Hepatocyte (in vitro differentiated cells): ENCODE data around the gene ZNF423. TPM values are rescaled to one million over a fixed set of nuclear protein-coding genes. Genes with fewer than 3 reads are reported as not detected.

Source experiments
- DNase-seq: peaks from one replicate; pipeline ENCODE4 v3.0.0-alpha.2; 2016; ENCODE audit warnings: low spot score
- H2AFZ ChIP-seq: fragments of 200-600 bp; sonication (generic); 2 replicates; pipeline ENCODE4 v1.6.0; 2016; ENCODE audit warnings: antibody characterized with exemption, mild to moderate bottlenecking
- H3K27ac ChIP-seq: fragments of 200-600 bp; sonication (generic); 2 replicates; pipeline ENCODE4 v1.5.1; 2016; ENCODE audit warnings: mild to moderate bottlenecking
- H3K27me3 ChIP-seq: fragments of 200-600 bp; sonication (generic); 2 replicates; pipeline ENCODE4 v1.6.1; 2016
- H3K36me3 ChIP-seq: fragments of 200-600 bp; sonication (generic); replicated peaks from 2 replicates; pipeline ENCODE4 v1.5.1; 2016; ENCODE audit warnings: low read depth; ENCODE audit not compliant: insufficient read depth
- H3K4me1 ChIP-seq: fragments of 200-600 bp; sonication (generic); 2 replicates; pipeline ENCODE4 v1.5.1; 2016; ENCODE audit warnings: mild to moderate bottlenecking, moderate library complexity; ENCODE audit not compliant: insufficient read depth
- H3K4me2 ChIP-seq: fragments of 200-600 bp; sonication (generic); 2 replicates; pipeline ENCODE4 v1.6.0; 2016
- H3K4me3 ChIP-seq: fragments of 200-600 bp; sonication (generic); 2 replicates; pipeline ENCODE4 v1.5.1; 2016; ENCODE audit warnings: mild to moderate bottlenecking
- H3K79me2 ChIP-seq: fragments of 200-600 bp; sonication (generic); 2 replicates; pipeline ENCODE4 v1.6.0; 2017; ENCODE audit warnings: mild to moderate bottlenecking
- H3K9me2 ChIP-seq: fragments of 200-600 bp; sonication (generic); replicated peaks from 2 replicates; pipeline ENCODE4 v1.6.0; 2017; ENCODE audit warnings: mild to moderate bottlenecking; ENCODE audit not compliant: insufficient read depth
- H3K9me3 ChIP-seq: fragments of 200-600 bp; sonication (generic); 2 replicates; pipeline ENCODE4 v1.5.1; 2016; ENCODE audit warnings: low read depth, mild to moderate bottlenecking
- H4K20me1 ChIP-seq: fragments of 200-600 bp; sonication (generic); 2 replicates; pipeline ENCODE4 v1.6.0; 2016; ENCODE audit warnings: mild to moderate bottlenecking; ENCODE audit not compliant: insufficient read depth, poor library complexity, severe bottlenecking
- CTCF ChIP-seq: fragments of 200-600 bp; sonication (generic); IDR thresholded peaks from 2 replicates; pipeline ENCODE4 v1.5.1; 2016; ENCODE audit warnings: antibody characterized with exemption, mild to moderate bottlenecking; ENCODE audit not compliant: poor library complexity
- EZH2 ChIP-seq: fragments of 200-600 bp; sonication (generic); IDR thresholded peaks from 2 replicates; pipeline ENCODE4 v1.6.1; 2016; ENCODE audit warnings: antibody characterized with exemption, mild to moderate bottlenecking, borderline replicate concordance
- EZH2phosphoT487 ChIP-seq: fragments of 200-600 bp; sonication (generic); IDR thresholded peaks from one replicate; pipeline ENCODE4 v1.6.1; 2018; ENCODE audit warnings: antibody characterized with exemption, mild to moderate bottlenecking, low read depth, moderate library complexity; ENCODE audit not compliant: unreplicated experiment, severe bottlenecking
- WGBS: methylation state at CpG from one replicate; pipeline ENCODE4 v1.1.6; 2016; ENCODE audit warnings: low lambda C conversion rate; ENCODE audit errors: missing lambda C conversion rate; 5-methylcytosine and 5-hydroxymethylcytosine counted together
- polyA plus RNA-seq: library from polyadenylated mRNA; unstranded; fragments of >200 nt; fragmentation: Nextera tagmentation; extraction: Ambion mirVana; gene quantifications from 2 replicates; pipeline ENCODE4 v1.2.1, GENCODE V29; 2016
- total RNA-seq: library from RNA; depleted of rRNA; stranded (reverse); fragments of >200 nt; gene quantifications from 2 replicates; pipeline ENCODE4 v1.2.3, GENCODE V29; 2014

Gene ZNF423
- total and polyA plus RNA-seq, 2 experiments from 2014 or later, result 9.6 to 11.8 TPM

DNA sequence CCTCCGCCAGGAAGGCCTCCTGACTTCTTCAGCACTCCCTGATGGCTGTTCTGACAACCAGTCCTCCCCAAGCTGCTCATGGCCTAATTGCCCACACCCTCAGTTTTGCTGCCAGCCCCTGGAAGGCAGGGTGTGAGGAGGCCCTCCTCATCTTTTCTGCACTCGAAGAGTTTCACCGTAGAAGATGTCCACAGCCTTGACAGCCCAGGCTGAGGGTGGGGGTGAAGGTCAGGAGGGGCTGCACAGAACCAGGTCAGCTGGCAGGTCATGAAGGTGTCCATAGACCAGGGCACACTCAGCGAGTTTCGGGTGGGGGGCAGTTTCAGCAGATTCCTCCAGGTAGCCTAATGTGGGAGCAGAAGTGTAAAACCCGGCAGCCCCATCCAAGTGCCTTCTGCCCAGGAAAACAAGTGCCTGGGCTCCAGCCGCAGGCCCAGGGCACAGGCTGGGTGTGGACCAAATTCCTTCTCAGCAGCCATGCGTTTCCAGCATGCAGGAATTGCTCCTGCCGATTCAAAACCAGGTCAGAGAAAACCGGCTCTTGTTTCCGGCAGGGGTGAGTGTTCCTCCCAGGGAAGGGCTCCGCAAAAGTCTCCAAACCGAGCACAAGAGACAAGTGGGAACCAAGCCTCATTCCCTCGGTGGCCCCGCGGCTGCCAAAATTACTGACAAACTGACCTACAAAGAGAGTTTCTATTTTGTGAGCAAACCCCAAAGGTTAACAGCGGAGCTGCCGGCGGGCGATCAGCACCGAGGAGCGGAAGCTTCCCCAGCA is 253.5 kb downstream of the ZNF423 start:
- H3K9me2 ChIP-seq, result no peaks in the 10 kb centered on the region
- no peaks in the 10 kb centered on the region for H3K9me3 ChIP-seq
- no peaks in the 10 kb centered on the region for H4K20me1 ChIP-seq
- H3K27me3 ChIP-seq, result no peaks in the 10 kb centered on the region
- H3K4me1 ChIP-seq, result peaks cover 7% of the 10 kb centered on the region
- 91% methylated on average over 22 of the region's 22 CpGs for WGBS
- no peaks in the 10 kb centered on the region for H3K36me3 ChIP-seq
- H3K4me2 ChIP-seq, result no peak overlapping the region
- TF ChIP-seq CTCF, result no peak
- TF ChIP-seq EZH2, result no peak
- no peaks in the 10 kb centered on the region for H3K79me2 ChIP-seq
- H2AFZ ChIP-seq, result no peak overlapping the region
- no peak overlapping the region for H3K4me3 ChIP-seq
- DNase-seq, result no peak
- H3K27ac ChIP-seq, result no peak overlapping the region

GRCh38 chr16:49601576-49601975 is 254.3 kb downstream of the ZNF423 start:
- no peak overlapping the region for H3K4me2 ChIP-seq
- H3K9me3 ChIP-seq, result no peaks in the 10 kb centered on the region
- H2AFZ ChIP-seq, result no peak overlapping the region
- no peaks in the 10 kb centered on the region for H3K9me2 ChIP-seq
- H3K4me1 ChIP-seq, result peaks cover 14% of the 10 kb centered on the region
- no peak for TF ChIP-seq EZH2
- TF ChIP-seq EZH2phosphoT487, result no peak
- TF ChIP-seq CTCF, result no peak
- no peak overlapping the region for H3K27ac ChIP-seq
- H4K20me1 ChIP-seq, result no peaks in the 10 kb centered on the region
- WGBS, result 76% methylated on average over 6 of the region's 6 CpGs
- DNase-seq, result no peak
- H3K79me2 ChIP-seq, result no peaks in the 10 kb centered on the region
- H3K4me3 ChIP-seq, result no peak overlapping the region
- no peaks in the 10 kb centered on the region for H3K27me3 ChIP-seq
- H3K36me3 ChIP-seq, result no peaks in the 10 kb centered on the region

GRCh38 chr16:49600976-49601375 is 254.9 kb downstream of the ZNF423 start:
- 94% methylated on average over 8 of the region's 8 CpGs for WGBS
- Histone ChIP-seq H3K9me2 (no peaks in the 10 kb centered on the region), H3K4me2 (no peak overlapping the region), H2AFZ (no peak overlapping the region), H3K27ac (no peak overlapping the region), H3K9me3 (no peaks in the 10 kb centered on the region), H3K4me1 (peaks cover 14% of the 10 kb centered on the region), H3K79me2 (no peaks in the 10 kb centered on the region), H3K4me3 (no peak overlapping the region), H3K27me3 (no peaks in the 10 kb centered on the region), H3K36me3 (no peaks in the 10 kb centered on the region), H4K20me1 (no peaks in the 10 kb centered on the region)
- no peak for DNase-seq
- TF ChIP-seq EZH2, result no peak
- no peak for TF ChIP-seq EZH2phosphoT487
- TF ChIP-seq CTCF, result no peak
